ENCODE data around the gene SPPL3. TPM values are rescaled to one million over a fixed set of nuclear protein-coding genes. Genes with fewer than 3 reads are reported as not detected.

SPPL3 gene
- total and polyA plus RNA-seq, 5 experiments from 2014 or later: 23.3 to 56.2 (median 37.3) TPM

GRCh38 chr12:120835657-120836056 is 68.5 kb downstream of the SPPL3 start:
- no peaks in the 10 kb centered on the region for H3K9me3 Mint-ChIP-seq
- peak in 1 of 2 donors; percentile 40 for ATAC-seq
- peak overlapping the region; percentile 8 to 77 (median 50) for H3K27ac Mint-ChIP-seq
- no peaks in the 10 kb centered on the region for H3K27me3 Mint-ChIP-seq
- H3K36me3 Mint-ChIP-seq: peaks cover 0 to 4% (median 4%) of the 10 kb centered on the region in 3 donors
- POLR2A ChIA-PET: interaction anchor here (0.7 kb wide), 1 partner anchor 9 kb away, joined by 4 read pairs; no protein-coding TSS in a partner anchor
- peaks cover 26 to 74% (median 68%) of the 10 kb centered on the region in 4 donors for H3K4me1 Mint-ChIP-seq
- DNase-seq: peak in 1 of 10 donors; percentile 6
- peak overlapping the region in 9 of 10 donors; percentile 1 to 60 (median 47) for H3K4me3 Mint-ChIP-seq

GRCh38 chr12:120835304-120835612 is 68.9 kb downstream of the SPPL3 start:
- H3K27me3 Mint-ChIP-seq: no peaks in the 10 kb centered on the region
- ATAC-seq: peak in 1 of 2 donors; percentile 32
- peak overlapping the region in 9 of 10 donors; percentile 1 to 60 (median 47) for H3K4me3 Mint-ChIP-seq

GRCh38 chr12:120834489-120835303 is 69.5 kb downstream of the SPPL3 start:
- Mint-ChIP-seq H3K36me3 (no peaks in the 10 kb centered on the region), H3K27ac (peak overlapping the region in 7 of 10 donors; percentile 8 to 82 (median 57)), H3K9me3 (no peaks in the 10 kb centered on the region), H3K4me1 (peaks cover 28 to 77% (median 70%) of the 10 kb centered on the region in 4 donors), H3K27me3 (no peaks in the 10 kb centered on the region), H3K4me3 (peak overlapping the region in 8 of 10 donors; percentile 12 to 60 (median 48))
- POLR2A ChIA-PET: interaction anchor here (0.7 kb wide), 1 partner anchor 10 kb away, joined by 4 read pairs; no protein-coding TSS in a partner anchor
- ATAC-seq (no peak), DNase-seq (no peak)

More at GRCh38 chr12:120835304-120835612, 68.9 kb downstream of the SPPL3 start:
- DNase-seq: no peak
- Mint-ChIP-seq H3K27ac (peak overlapping the region; percentile 2 to 82 (median 54)), H3K4me1 (peaks cover 26 to 74% (median 67%) of the 10 kb centered on the region in 4 donors), H3K9me3 (no peaks in the 10 kb centered on the region), H3K36me3 (peaks cover 0 to under 1% (median under 1%) of the 10 kb centered on the region in 3 donors)
- POLR2A ChIA-PET: interaction anchor here (0.7 kb wide), 1 partner anchor 10 kb away, joined by 4 read pairs; no protein-coding TSS in a partner anchor

DNA sequence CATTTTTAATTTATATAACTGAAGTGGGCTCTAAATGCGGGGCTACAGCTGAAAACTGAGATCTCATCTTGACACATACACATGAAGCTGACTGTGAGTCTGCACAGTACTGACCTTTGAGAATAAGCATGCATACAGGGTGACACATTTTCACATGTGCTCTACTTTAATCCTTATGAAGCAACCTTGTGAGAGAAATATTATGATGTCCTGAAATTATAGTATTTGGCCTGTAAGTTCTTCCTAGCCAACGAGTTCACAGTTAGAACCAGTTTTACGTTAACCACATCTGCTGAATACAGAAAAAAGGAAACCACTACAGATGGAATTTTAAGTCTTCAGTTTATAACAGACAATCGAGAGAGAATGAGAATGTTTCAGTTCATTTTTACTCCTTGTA is 70.3 kb downstream of the SPPL3 start:
- Mint-ChIP-seq H3K27me3 (no peaks in the 10 kb centered on the region), H3K27ac (peak overlapping the region in 2 of 10 donors; percentile 9 to 17), H3K9me3 (no peaks in the 10 kb centered on the region), H3K36me3 (no peaks in the 10 kb centered on the region), H3K4me1 (peaks cover 28 to 85% (median 74%) of the 10 kb centered on the region in 4 donors), H3K4me3 (peak overlapping the region in 5 of 10 donors; percentile 8 to 56 (median 18))
- POLR2A ChIA-PET: no interaction called here
- ATAC-seq: no peak
- no peak for DNase-seq

DNA sequence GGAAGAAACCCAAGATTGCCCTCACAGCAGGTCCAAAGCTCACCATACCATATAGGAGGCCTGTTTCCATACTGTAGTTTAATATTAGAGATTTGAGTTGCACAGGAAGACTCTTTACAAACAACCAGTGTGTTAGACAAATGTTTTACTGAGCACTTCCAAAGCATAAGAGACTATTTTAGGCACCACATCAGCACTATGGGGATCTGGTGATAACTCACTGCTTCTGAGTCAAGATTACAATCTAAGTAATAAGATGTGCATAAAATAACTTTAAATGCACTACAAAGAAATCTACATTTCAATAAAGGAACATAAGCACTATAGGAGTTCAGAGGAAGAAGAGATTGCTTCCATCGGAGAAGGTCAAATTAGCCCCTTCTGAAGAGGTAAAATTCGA is 71.4 kb downstream of the SPPL3 start:
- Mint-ChIP-seq H3K27ac (no peak overlapping the region), H3K4me1 (peaks cover 28 to 87% (median 76%) of the 10 kb centered on the region in 4 donors), H3K27me3 (no peaks in the 10 kb centered on the region), H3K4me3 (no peak overlapping the region), H3K9me3 (no peaks in the 10 kb centered on the region), H3K36me3 (no peaks in the 10 kb centered on the region)
- POLR2A ChIA-PET: interaction anchor here (0.7 kb wide), 1 partner anchor 19 kb away, joined by 6 read pairs; no protein-coding TSS in a partner anchor
- ATAC-seq: no peak
- DNase-seq: no peak

DNA sequence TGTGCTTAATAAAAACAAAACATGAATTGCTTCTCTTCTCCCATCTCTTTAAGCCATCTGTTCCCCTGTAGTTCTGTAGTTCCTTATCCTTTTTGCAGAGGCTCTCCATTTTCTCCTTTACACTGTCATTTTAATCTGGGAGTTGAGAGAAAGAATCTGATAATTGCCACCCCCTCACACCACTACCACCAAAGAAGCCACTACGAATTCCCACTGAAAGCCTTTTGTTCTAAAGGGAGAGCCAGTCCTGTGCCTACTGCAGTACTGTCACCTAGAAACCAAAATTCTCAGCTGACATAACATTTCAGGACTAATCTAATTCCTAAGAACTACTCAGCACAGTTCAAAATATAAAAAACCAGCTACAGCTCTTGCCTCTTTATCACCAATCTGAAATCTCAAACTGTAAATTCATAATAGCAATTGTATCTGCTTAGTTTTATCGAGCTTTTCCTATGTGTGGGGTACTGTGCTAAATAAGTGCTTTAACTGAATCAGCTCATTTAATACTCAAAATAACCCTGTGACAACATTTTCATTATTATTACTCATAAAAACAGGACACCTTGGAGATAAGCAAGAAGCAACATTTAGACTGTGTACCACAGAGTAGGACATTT is 72.4 kb downstream of the SPPL3 start:
- H3K4me1 Mint-ChIP-seq: peaks cover 30 to 84% (median 74%) of the 10 kb centered on the region in 4 donors
- H3K27ac Mint-ChIP-seq: peak overlapping the region in 5 of 10 donors; percentile 12 to 25 (median 15)
- POLR2A ChIA-PET: no interaction called here
- H3K9me3 Mint-ChIP-seq: no peaks in the 10 kb centered on the region
- no peak for DNase-seq
- no peaks in the 10 kb centered on the region for H3K27me3 Mint-ChIP-seq
- ATAC-seq: no peak
- H3K36me3 Mint-ChIP-seq: no peaks in the 10 kb centered on the region
- no peak overlapping the region for H3K4me3 Mint-ChIP-seq

GRCh38 chr12:120830966-120831365 is 73.2 kb downstream of the SPPL3 start:
- no peak for DNase-seq
- ATAC-seq: no peak
- peaks cover 25 to 84% (median 71%) of the 10 kb centered on the region in 4 donors for H3K4me1 Mint-ChIP-seq
- H3K36me3 Mint-ChIP-seq: no peaks in the 10 kb centered on the region
- H3K9me3 Mint-ChIP-seq: no peaks in the 10 kb centered on the region
- no peak overlapping the region for H3K4me3 Mint-ChIP-seq
- POLR2A ChIA-PET: no interaction called here
- H3K27ac Mint-ChIP-seq: peak overlapping the region in 5 of 10 donors; percentile 5 to 63 (median 12)
- H3K27me3 Mint-ChIP-seq: no peaks in the 10 kb centered on the region

DNA sequence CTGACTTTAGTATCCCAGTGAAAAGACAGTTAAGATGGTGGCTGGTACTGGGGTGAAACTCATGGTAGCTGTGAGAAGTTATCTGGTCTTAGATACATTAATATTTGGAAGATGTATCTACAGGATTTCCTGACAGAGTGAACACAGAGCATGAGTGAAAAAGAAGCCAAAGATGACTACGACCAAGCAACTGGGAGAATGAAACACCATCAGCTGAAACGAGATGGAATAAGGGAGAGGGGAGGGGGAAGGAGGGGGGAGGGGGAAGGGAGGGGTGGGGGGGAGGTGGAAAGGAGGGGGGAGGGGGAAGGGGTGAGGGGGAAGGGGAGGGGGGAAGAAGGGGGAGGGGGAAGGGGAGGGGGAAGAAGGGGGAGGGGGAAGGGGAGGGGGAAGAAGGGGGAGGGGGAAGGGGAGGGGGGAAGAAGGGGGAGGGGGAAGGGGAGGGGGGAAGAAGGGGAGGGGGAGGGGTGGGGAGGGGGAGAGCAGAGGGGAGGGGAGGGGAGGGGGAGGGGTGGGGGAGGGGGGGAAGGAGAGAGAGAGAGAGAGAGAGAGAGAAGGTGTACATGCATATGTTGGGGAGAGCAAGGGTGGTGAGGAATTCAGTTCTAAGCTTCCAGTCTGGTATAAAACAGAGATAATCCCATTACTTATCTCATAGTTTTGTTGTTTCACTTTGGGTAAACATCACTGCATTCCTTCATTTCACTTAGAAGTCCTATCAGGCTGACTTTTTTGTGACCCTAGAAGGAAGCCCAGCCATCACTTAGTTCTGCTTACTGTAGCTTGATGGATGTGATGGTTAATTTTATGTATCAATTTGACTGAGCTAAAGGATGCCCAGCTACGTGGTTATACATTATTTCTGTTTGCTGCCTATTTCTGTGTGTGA is 73.9 kb downstream of the SPPL3 start:
- peaks cover 0 to 5% (median 0%) of the 10 kb centered on the region in 3 donors for H3K36me3 Mint-ChIP-seq
- POLR2A ChIA-PET: no interaction called here
- peak overlapping the region in 3 of 10 donors; percentile 7 to 63 (median 12) for H3K27ac Mint-ChIP-seq
- ATAC-seq (no peak), DNase-seq (no peak)
- peaks cover 25 to 83% (median 71%) of the 10 kb centered on the region in 4 donors for H3K4me1 Mint-ChIP-seq
- H3K4me3 Mint-ChIP-seq: no peak overlapping the region
- no peaks in the 10 kb centered on the region for H3K9me3 Mint-ChIP-seq
- no peaks in the 10 kb centered on the region for H3K27me3 Mint-ChIP-seq

DNA sequence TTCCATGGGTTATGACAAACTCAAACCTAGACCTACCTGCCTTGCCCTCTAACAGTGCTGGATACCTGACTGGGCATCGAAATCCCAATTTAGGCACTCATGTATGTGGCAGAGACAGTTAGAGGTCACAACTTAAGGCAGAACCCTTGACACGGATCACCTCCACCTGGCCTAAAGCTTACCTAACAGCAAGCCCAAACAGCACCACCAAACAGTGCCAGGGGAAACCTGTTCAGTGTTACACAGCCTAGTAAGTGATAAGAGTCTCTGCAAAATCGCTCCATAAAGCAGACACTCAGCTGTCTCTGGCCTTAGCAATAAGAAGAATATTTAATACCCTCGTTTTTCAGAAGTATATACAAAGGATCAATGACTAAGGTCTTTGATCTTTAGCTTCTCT is 77.8 kb downstream of the SPPL3 start:
- POLR2A ChIA-PET: no interaction called here
- no peak overlapping the region for H3K4me3 Mint-ChIP-seq

GRCh38 chr12:120825337-120825736 is 78.8 kb downstream of the SPPL3 start:
- DNase-seq (no peak), ATAC-seq (no peak)
- Mint-ChIP-seq H3K36me3 (peaks cover 0 to 6% (median 0%) of the 10 kb centered on the region in 3 donors), H3K4me3 (no peak overlapping the region), H3K4me1 (peaks cover 25 to 73% (median 63%) of the 10 kb centered on the region in 4 donors), H3K27me3 (no peaks in the 10 kb centered on the region), H3K27ac (peak overlapping the region in 3 of 10 donors; percentile 11 to 73 (median 26)), H3K9me3 (no peaks in the 10 kb centered on the region)
- POLR2A ChIA-PET: no interaction called here

More for the DNA sequence above, 77.8 kb downstream of the SPPL3 start:
- H3K9me3 Mint-ChIP-seq: no peaks in the 10 kb centered on the region
- no peak for ATAC-seq
- DNase-seq: no peak
- peaks cover 29 to 77% (median 67%) of the 10 kb centered on the region in 4 donors for H3K4me1 Mint-ChIP-seq
- H3K27ac Mint-ChIP-seq: peak overlapping the region in 4 of 10 donors; percentile 7 to 76 (median 48)
- no peaks in the 10 kb centered on the region for H3K27me3 Mint-ChIP-seq
- H3K36me3 Mint-ChIP-seq: peaks cover 0 to 6% (median 0%) of the 10 kb centered on the region in 3 donors

GRCh38 chr12:120822832-120823503 is 81.2 kb downstream of the SPPL3 start:
- ATAC-seq (no peak), DNase-seq (no peak)
- Mint-ChIP-seq H3K4me1 (peaks cover 24 to 63% (median 56%) of the 10 kb centered on the region in 4 donors), H3K27ac (peak overlapping the region in 7 of 10 donors; percentile 11 to 84 (median 52)), H3K27me3 (no peaks in the 10 kb centered on the region), H3K9me3 (no peaks in the 10 kb centered on the region), H3K36me3 (peaks cover 0 to 6% (median 0%) of the 10 kb centered on the region in 3 donors), H3K4me3 (peak overlapping the region in 3 of 10 donors; percentile 10 to 30 (median 12))
- POLR2A ChIA-PET: no interaction called here
